Tibial nerve (tissue), 4 donors: ENCODE data around the gene LDLRAP1.

Experiments used
- EP300 ChIP-seq, 2 donors: sonication (generic); formaldehyde crosslinking; IDR thresholded peaks; one replicate each; pipeline ENCODE4 v1.6.1; 2017; ENCODE audit warnings: antibody characterized with exemption in 2 of 2, mild to moderate bottlenecking in 1 of 2
- POLR2A ChIP-seq, 2 donors: fragments of 450-650 bp; IDR thresholded peaks; one replicate each; pipeline ENCODE4 v1.6.1; 2017; ENCODE audit warnings: antibody characterized with exemption in 2 of 2, mild to moderate bottlenecking in 2 of 2, moderate library complexity in 2 of 2
- TF ChIP-seq, protein P1 (sequence below), 5 experiments: fragments of 200-600 bp in 3 of 5; fragments of 450-650 bp in 2 of 5; sonication (generic) in 3 of 5; IDR thresholded peaks; one replicate each; pipeline ENCODE4 v1.5.1; 2016 to 2019; ENCODE audit warnings: antibody characterized with exemption in 5 of 5, mild to moderate bottlenecking in 3 of 5, moderate library complexity in 2 of 5

DNA sequence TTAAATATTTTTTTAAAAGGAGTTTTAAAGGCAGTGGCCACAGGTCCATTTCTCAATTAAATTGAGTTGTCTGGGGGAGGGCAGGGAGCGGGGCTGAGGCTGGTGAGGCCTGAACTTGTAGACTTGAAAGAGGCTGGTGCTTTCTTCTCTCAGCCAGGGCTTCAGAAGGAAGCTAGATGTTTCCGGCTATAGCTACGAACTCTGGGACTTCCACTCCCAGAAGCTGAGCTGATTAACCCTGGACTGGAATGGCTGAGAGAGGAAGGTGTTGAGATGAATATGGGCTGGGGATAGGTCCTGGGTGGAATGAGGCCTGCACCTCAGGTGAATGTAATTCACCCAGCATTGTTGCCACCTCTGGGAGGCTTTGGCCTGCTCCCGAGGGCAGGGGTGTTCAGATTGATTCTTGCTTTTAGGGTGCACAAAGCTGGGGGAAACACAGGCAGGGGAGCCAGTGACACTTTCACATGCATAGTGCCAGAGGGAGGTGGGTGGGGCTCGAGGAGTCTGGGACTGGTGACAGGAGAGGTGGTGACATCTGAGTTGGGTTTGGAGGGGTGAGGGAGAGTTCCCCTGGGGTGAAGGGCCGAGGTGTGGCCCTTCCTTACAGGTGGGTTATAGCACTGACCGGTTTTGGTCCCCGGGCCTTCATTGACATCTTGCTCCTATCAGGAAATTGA, 18.2 kb downstream of the LDLRAP1 start:
- TF ChIP-seq, protein P1, sequence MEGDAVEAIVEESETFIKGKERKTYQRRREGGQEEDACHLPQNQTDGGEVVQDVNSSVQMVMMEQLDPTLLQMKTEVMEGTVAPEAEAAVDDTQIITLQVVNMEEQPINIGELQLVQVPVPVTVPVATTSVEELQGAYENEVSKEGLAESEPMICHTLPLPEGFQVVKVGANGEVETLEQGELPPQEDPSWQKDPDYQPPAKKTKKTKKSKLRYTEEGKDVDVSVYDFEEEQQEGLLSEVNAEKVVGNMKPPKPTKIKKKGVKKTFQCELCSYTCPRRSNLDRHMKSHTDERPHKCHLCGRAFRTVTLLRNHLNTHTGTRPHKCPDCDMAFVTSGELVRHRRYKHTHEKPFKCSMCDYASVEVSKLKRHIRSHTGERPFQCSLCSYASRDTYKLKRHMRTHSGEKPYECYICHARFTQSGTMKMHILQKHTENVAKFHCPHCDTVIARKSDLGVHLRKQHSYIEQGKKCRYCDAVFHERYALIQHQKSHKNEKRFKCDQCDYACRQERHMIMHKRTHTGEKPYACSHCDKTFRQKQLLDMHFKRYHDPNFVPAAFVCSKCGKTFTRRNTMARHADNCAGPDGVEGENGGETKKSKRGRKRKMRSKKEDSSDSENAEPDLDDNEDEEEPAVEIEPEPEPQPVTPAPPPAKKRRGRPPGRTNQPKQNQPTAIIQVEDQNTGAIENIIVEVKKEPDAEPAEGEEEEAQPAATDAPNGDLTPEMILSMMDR (IDR thresholded peaks at IDR 0.05): no peak
- TF ChIP-seq POLR2A (IDR thresholded peaks at IDR 0.05) (no peak), EP300 (IDR thresholded peaks at IDR 0.05) (no peak)
